PC-9 (cell line): Measurements from ENCODE around the gene MAPKAP1. TPM values are rescaled to one million over a fixed set of nuclear protein-coding genes. Genes with fewer than 3 reads are reported as not detected.
"Not testable (repeated sequence)": the region's sequence is repeated elsewhere in the genome, so short reads cannot be mapped to it uniquely, and the experiment has no call there.

Experiments used
- BruUV-seq: library from RNA; stranded (reverse); fragments of 400-500 nt; replicated peaks from 2 replicates; lab custom pipeline; 2021; lab: Mats Ljungman, UMichigan
- CTCF ChIA-PET: fragments of 300-600 bp; sonication (Branson Sonifier 250); formaldehyde crosslinking; loops from one replicate; lab custom pipeline; 2022; ENCODE audit warnings: antibody characterized with exemption; lab: Charles Lee
- POLR2A ChIA-PET: fragments of 300-600 bp; sonication (Branson Sonifier 250); formaldehyde crosslinking; loops from one replicate; lab custom pipeline; 2022; ENCODE audit warnings: antibody characterized with exemption; ENCODE audit not compliant: unreplicated experiment; lab: Charles Lee
- DNase-seq, 2 experiments: peaks; one replicate each; pipeline versions ENCODE4 v3.0.0 to v3.0.0-alpha.2; 2015 to 2022; ENCODE audit warnings: mixed read lengths in 1 of 2
- H2AFZ ChIP-seq: fragments of 200-600 bp; sonication (generic); 2 replicates; pipeline ENCODE4 v1.8.1; 2017; ENCODE audit warnings: antibody characterized with exemption
- H3F3A ChIP-seq: fragments of 200-600 bp; sonication (generic); 2 replicates; pipeline ENCODE4 v1.8.1; 2017; ENCODE audit warnings: antibody characterized with exemption, mild to moderate bottlenecking, low read depth; ENCODE audit not compliant: insufficient read depth
- H3K27ac ChIP-seq: fragments of 200-600 bp; sonication (generic); 2 replicates; pipeline ENCODE4 v1.6.1; 2016; ENCODE audit warnings: mixed run types
- H3K27me3 ChIP-seq: fragments of 200-600 bp; sonication (generic); 2 replicates; pipeline ENCODE4 v1.6.1; 2016; ENCODE audit warnings: low read depth, mixed run types; ENCODE audit not compliant: insufficient read depth
- H3K36me3 ChIP-seq: fragments of 200-600 bp; sonication (generic); 2 replicates; pipeline ENCODE4 v1.6.1; 2016; ENCODE audit warnings: low read depth, mixed run types
- H3K4me1 ChIP-seq: fragments of 200-600 bp; sonication (generic); replicated peaks from 2 replicates; pipeline ENCODE4 v1.6.1; 2016; ENCODE audit warnings: mixed run types; ENCODE audit not compliant: insufficient read depth
- H3K4me2 ChIP-seq: fragments of 200-600 bp; sonication (generic); 2 replicates; pipeline ENCODE4 v1.6.1; 2017; ENCODE audit warnings: mixed run types
- H3K4me3 ChIP-seq: fragments of 200-600 bp; sonication (generic); 2 replicates; pipeline ENCODE4 v1.6.1; 2016; ENCODE audit warnings: mixed run types
- H3K79me2 ChIP-seq: fragments of 200-600 bp; sonication (generic); 2 replicates; pipeline ENCODE4 v1.6.1; 2017; ENCODE audit warnings: low read depth, mixed run types
- H3K9me2 ChIP-seq: fragments of 200-600 bp; sonication (generic); 2 replicates; pipeline ENCODE4 v1.8.1; 2017; ENCODE audit warnings: mild to moderate bottlenecking; ENCODE audit not compliant: insufficient read depth
- H3K9me3 ChIP-seq: fragments of 200-600 bp; sonication (generic); 2 replicates; pipeline ENCODE4 v1.8.1; 2016; ENCODE audit warnings: low read depth; ENCODE audit not compliant: insufficient read depth
- H4K20me1 ChIP-seq: fragments of 200-600 bp; sonication (generic); 2 replicates; pipeline ENCODE4 v1.8.1; 2017; ENCODE audit not compliant: insufficient read depth
- CTCF ChIP-seq: fragments of 200-600 bp; sonication (generic); conservative IDR thresholded peaks from 2 replicates; pipeline ENCODE4 v1.6.1; 2017; ENCODE audit warnings: mixed run types, antibody characterized with exemption, mild to moderate bottlenecking, moderate library complexity
- EZH2 ChIP-seq: fragments of 200-600 bp; sonication (generic); IDR thresholded peaks from 2 replicates; pipeline ENCODE4 v1.8.0; 2017; ENCODE audit warnings: antibody characterized with exemption, low read depth
- intact Hi-C: fragments of 100-400 bp; cut with micrococcal nuclease; formaldehyde crosslinking; loops from one replicate; pipeline ENCODE4 v1.10.0; 2022; ENCODE audit not compliant: unreplicated experiment
- total RNA-seq: library from RNA; stranded (reverse); gene quantifications from 2 replicates; pipeline ENCODE4 v1.2.3, GENCODE V29; 2021

MAPKAP1 gene
- total RNA-seq, 1 experiment from 2014 or later = 115 TPM

GRCh38 chr9:125699870-125700269 is 7.1 kb downstream of the MAPKAP1 start:
- Histone ChIP-seq H3K4me1 (no peaks in the 10 kb centered on the region; the same call in 1 of the 2 replicates), H3K27ac (no peak overlapping the region), H3K9me3 (no peaks in the 10 kb centered on the region), H4K20me1 (peaks cover 11% of the 10 kb centered on the region), H3K79me2 (peaks cover 80% of the 10 kb centered on the region), H3F3A (no peaks in the 10 kb centered on the region; the same call in 1 of the 2 replicates), H2AFZ (no peak overlapping the region), H3K9me2 (no peaks in the 10 kb centered on the region), H3K27me3 (no peaks in the 10 kb centered on the region), H3K36me3 (no peaks in the 10 kb centered on the region), H3K4me2 (no peak overlapping the region), H3K4me3 (no peak overlapping the region)
- CTCF ChIA-PET = no interaction called here
- intact Hi-C loops = no loop called here
- POLR2A ChIA-PET = no interaction called here
- no peak for DNase-seq
- BruUV-seq = no TSS peak
- no peak for TF ChIP-seq CTCF
- TF ChIP-seq EZH2 = no peak

- Histone ChIP-seq H3K9me3 (no peaks in the 10 kb centered on the region), H2AFZ (no peak overlapping the region), H3K79me2 (peaks cover 55% of the 10 kb centered on the region), H4K20me1 (peaks cover 17% of the 10 kb centered on the region), H3K4me3 (no peak overlapping the region), H3K27ac (no peak overlapping the region), H3K36me3 (no peaks in the 10 kb centered on the region), H3K27me3 (no peaks in the 10 kb centered on the region), H3K4me2 (no peak overlapping the region), H3K9me2 (no peaks in the 10 kb centered on the region), H3K4me1 (no peaks in the 10 kb centered on the region), H3F3A (no peaks in the 10 kb centered on the region; the same call in 1 of the 2 replicates)
- CTCF ChIA-PET = no interaction called here
- TF ChIP-seq CTCF (no peak), EZH2 (no peak)
- intact Hi-C loops = no loop called here
- no peak for DNase-seq
- BruUV-seq = no TSS peak
- POLR2A ChIA-PET = no interaction called here
These were observed 10.8 kb downstream of the MAPKAP1 start for GRCh38 chr9:125696106-125696647.

- H3K9me2 ChIP-seq, H3K4me1 ChIP-seq, H3K4me2 ChIP-seq, H3K9me3 ChIP-seq, H3K27me3 ChIP-seq, intact Hi-C loops, H3K36me3 ChIP-seq, BruUV-seq, CTCF ChIA-PET, H3K4me3 ChIP-seq, H3K27ac ChIP-seq, POLR2A ChIA-PET, DNase-seq, H3F3A ChIP-seq, H2AFZ ChIP-seq: not testable (repeated sequence)
- peaks cover 17% of the 10 kb centered on the region for H4K20me1 ChIP-seq
- H3K79me2 ChIP-seq = peaks cover 52% of the 10 kb centered on the region
These were observed 11.5 kb downstream of the MAPKAP1 start for GRCh38 chr9:125695548-125695947.

GRCh38 chr9:125694478-125694877 is 12.5 kb downstream of the MAPKAP1 start:
- no peak for TF ChIP-seq CTCF
- no peak for TF ChIP-seq EZH2
- intact Hi-C loops = no loop called here
- H3K9me3 ChIP-seq = no peaks in the 10 kb centered on the region
- no peaks in the 10 kb centered on the region for H3K27me3 ChIP-seq
- BruUV-seq = no TSS peak
- peaks cover 17% of the 10 kb centered on the region for H4K20me1 ChIP-seq
- ChIA-PET POLR2A (no interaction called here), CTCF (no interaction called here)
- H3K79me2 ChIP-seq = peaks cover 53% of the 10 kb centered on the region
- H3K27ac ChIP-seq = no peak overlapping the region
- DNase-seq = no peak
- no peaks in the 10 kb centered on the region for H3K4me1 ChIP-seq
- H3F3A ChIP-seq = no peaks in the 10 kb centered on the region; the same call in 1 of the 2 replicates
- H2AFZ ChIP-seq = no peak overlapping the region
- no peaks in the 10 kb centered on the region for H3K36me3 ChIP-seq
- H3K9me2 ChIP-seq = no peaks in the 10 kb centered on the region
- no peak overlapping the region for H3K4me3 ChIP-seq
- H3K4me2 ChIP-seq = no peak overlapping the region

- H3K27ac ChIP-seq, H3K4me1 ChIP-seq, intact Hi-C loops, H3K9me2 ChIP-seq, H3K36me3 ChIP-seq, DNase-seq, BruUV-seq, H3F3A ChIP-seq, H3K4me2 ChIP-seq, H3K4me3 ChIP-seq, H2AFZ ChIP-seq, H3K9me3 ChIP-seq, CTCF ChIA-PET, H3K27me3 ChIP-seq: not testable (repeated sequence)
- POLR2A ChIA-PET = interaction anchor here (0.7 kb wide), 1 partner anchor 95 kb away, joined by 4 read pairs; no protein-coding TSS in a partner anchor
- Histone ChIP-seq H4K20me1 (peaks cover 12% of the 10 kb centered on the region), H3K79me2 (peaks cover 51% of the 10 kb centered on the region)
These were observed 13.5 kb downstream of the MAPKAP1 start for GRCh38 chr9:125693492-125693891.
